ENCODE results near the gene MEIS1. TPM values are rescaled to one million over a fixed set of nuclear protein-coding genes. Genes with fewer than 3 reads are reported as not detected.

Gene MEIS1
- total and polyA plus RNA-seq, 2 donors (not counting 1 experiment from before 2014, with no cell fraction given) = 48.3 to 139 TPM

DNA sequence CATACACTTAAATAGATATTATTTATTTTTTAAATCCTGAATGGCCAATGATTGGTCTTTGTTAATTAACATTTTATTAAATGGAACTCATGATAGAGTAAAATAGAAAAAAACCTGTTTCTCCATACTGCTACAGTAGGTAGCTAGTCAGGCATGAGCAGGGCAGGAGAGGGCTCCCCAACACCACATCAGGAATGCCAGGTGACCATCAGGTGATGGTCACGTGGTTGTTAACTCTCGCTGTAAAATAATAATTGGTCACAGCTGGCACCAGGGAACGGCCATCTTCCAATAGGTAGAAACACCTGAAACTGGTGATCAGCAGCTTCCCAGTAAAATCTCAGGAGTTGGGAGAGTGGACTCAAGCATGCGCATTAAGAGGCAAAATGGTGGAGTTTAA, 172.2 kb downstream of the MEIS1 start:
- Histone ChIP-seq H3K36me3 (ENCODE audit: control insufficient read depth, insufficient read depth, low read length) (no peaks in the 10 kb centered on the region), H3K4me2 (ENCODE audit: extremely low read depth, insufficient read depth, low read length) (no peak overlapping the region), H3K79me2 (ENCODE audit: control insufficient read depth, insufficient read depth, low read length) (no peaks in the 10 kb centered on the region), H2AFZ (ENCODE audit: low read length) (no peak overlapping the region), H3K4me1 (ENCODE audit: control insufficient read depth, extremely low read depth, insufficient read depth, low read length) (no peaks in the 10 kb centered on the region), H3K27me3 (ENCODE audit: control insufficient read depth, insufficient read depth, low read length) (no peaks in the 10 kb centered on the region), H4K20me1 (ENCODE audit: control insufficient read depth, extremely low read depth, insufficient read depth, low read length) (no peaks in the 10 kb centered on the region), H3K27ac (ENCODE audit: insufficient read depth, low read length) (no peak overlapping the region), H3K9me3 (ENCODE audit: control insufficient read depth, insufficient read depth, low read depth, low read length) (no peaks in the 10 kb centered on the region), H3K9ac (ENCODE audit: insufficient read depth, low read length) (no peak overlapping the region), H3K4me3 (replicated peaks in 1 of 4; ENCODE audit: control extremely low read depth in 1 of 4, insufficient read depth in 1 of 4, low read depth in 3 of 4, low read length in 4 of 4) (no peak overlapping the region)
- TF ChIP-seq, protein P1, sequence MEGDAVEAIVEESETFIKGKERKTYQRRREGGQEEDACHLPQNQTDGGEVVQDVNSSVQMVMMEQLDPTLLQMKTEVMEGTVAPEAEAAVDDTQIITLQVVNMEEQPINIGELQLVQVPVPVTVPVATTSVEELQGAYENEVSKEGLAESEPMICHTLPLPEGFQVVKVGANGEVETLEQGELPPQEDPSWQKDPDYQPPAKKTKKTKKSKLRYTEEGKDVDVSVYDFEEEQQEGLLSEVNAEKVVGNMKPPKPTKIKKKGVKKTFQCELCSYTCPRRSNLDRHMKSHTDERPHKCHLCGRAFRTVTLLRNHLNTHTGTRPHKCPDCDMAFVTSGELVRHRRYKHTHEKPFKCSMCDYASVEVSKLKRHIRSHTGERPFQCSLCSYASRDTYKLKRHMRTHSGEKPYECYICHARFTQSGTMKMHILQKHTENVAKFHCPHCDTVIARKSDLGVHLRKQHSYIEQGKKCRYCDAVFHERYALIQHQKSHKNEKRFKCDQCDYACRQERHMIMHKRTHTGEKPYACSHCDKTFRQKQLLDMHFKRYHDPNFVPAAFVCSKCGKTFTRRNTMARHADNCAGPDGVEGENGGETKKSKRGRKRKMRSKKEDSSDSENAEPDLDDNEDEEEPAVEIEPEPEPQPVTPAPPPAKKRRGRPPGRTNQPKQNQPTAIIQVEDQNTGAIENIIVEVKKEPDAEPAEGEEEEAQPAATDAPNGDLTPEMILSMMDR (conservative IDR thresholded peaks at IDR 0.05 in 1 of 2, IDR thresholded peaks at IDR 0.05 in 1 of 2; ENCODE audit: low read depth in 1 of 2, low read length in 2 of 2) = no peak
- no peak for TF ChIP-seq EZH2 (IDR thresholded peaks at IDR 0.05; ENCODE audit: low read length, missing control alignments)
- DNase-seq (ENCODE audit: low read depth in 2 of 2) = no peak
